GM12875 (cell line): ENCODE data around the gene CTBP1.

ENCODE experiments used
- H3K4me3 ChIP-seq: one replicate; pipeline ENCODE4 v1.5.1; 2011; ENCODE audit warnings: low read depth, low read length, control low read depth
- CTCF ChIP-seq: IDR thresholded peaks from 2 replicates; pipeline ENCODE4 v1.5.1; 2011; ENCODE audit warnings: low read depth, mild to moderate bottlenecking, control low read depth, inconsistent platforms, low read length, moderate library complexity, borderline replicate concordance; ENCODE audit not compliant: insufficient read depth

The CTBP1 gene

GRCh38 chr4:1230316-1230715 is 18.6 kb downstream of the CTBP1 start:
- no peak overlapping the region for H3K4me3 ChIP-seq
- TF ChIP-seq CTCF = no peak

GRCh38 chr4:1229117-1229849 is 19.6 kb downstream of the CTBP1 start:
- TF ChIP-seq CTCF = no peak
- no peak overlapping the region for H3K4me3 ChIP-seq

GRCh38 chr4:1227816-1228215 is 21.1 kb downstream of the CTBP1 start:
- TF ChIP-seq CTCF = no peak
- no peak overlapping the region for H3K4me3 ChIP-seq

DNA sequence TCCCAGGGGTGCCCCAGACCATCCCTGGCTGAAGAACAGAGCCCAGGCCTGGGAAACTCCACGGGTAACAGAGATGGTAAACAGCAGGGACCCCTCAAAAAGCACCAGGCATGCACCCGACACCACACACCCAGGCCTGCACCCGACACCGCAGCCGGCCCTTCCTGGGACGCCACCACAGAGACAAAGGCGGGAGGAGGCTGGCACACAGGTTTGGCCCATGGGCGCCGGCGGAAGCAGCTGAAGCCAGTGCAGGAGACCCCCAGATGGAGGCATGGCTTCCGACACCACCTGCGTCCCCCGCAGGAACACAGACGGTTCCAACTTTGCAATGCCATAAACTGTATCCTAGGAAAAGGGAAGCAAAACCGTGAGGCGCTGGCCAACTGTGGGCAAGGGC is 22.3 kb downstream of the CTBP1 start:
- H3K4me3 ChIP-seq = no peak overlapping the region
- TF ChIP-seq CTCF = no peak

GRCh38 chr4:1226144-1226481 is 22.8 kb downstream of the CTBP1 start:
- TF ChIP-seq CTCF = no peak
- H3K4me3 ChIP-seq = no peak overlapping the region

DNA sequence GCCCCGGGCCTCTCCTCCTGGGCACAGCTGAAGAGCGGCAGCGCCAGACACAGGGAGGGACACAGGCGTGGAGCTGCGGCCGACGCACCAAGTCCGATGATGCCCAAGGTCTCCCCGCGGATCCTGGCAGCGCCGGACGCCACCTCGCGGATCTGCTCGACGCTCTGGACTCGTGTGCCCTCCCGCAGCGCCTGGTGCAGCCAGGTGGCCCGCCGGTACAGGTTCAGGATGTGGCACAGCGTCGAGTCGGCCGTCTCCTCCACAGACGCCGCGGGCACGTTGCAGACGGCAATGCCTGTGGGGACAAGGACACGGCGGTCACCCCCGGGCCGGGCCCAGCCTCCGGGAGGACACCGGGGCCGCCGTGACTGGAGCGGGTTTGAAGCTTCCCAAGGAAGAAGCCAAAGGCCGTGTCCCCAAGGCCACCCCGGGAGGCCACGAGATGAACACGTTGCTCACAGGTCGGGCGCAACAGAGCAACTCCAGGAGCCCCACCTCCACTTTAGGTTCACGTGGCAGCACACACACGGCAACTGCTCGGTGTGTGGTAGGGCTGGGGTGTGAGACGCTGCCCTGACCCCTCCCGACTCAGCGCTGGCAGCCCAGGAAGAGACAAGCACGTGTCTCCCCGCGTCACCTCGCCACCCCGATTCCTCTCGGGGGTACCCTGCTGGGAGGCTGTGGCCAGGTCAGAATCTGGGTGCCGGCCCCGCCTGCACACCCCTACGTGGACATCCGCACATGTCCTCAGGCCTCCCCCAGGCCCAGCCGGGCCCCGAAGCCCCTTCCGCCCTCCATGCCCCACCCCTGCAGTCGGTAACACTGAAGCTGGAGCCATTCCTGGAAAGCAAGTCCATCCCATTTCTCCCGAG is 23.4 kb downstream of the CTBP1 start:
- no peak for TF ChIP-seq CTCF
- H3K4me3 ChIP-seq = no peak overlapping the region
